GM19035 (cell line): ENCODE measurements around the gene SYP.
"Not testable (repeated sequence)": the region's sequence is repeated elsewhere in the genome, so short reads cannot be mapped to it uniquely, and the experiment has no call there.

Experiments used
- ATAC-seq: cut with Tn5 transposase; IDR thresholded peaks from one replicate; pipeline ENCODE4 v1.9.1; 2021; ENCODE audit not compliant: unreplicated experiment

Gene SYP

GRCh38 chrX:49190821-49191573 is 9.0 kb downstream of the SYP start:
- peak; percentile 86 for ATAC-seq

- no peak for ATAC-seq
Measured at GRCh38 chrX:49189606-49190005, 10.4 kb downstream of the SYP start.

- no peak for ATAC-seq
Measured at GRCh38 chrX:49188468-49189076, 11.4 kb downstream of the SYP start.

GRCh38 chrX:49187526-49187925 is 12.5 kb downstream of the SYP start:
- no peak for ATAC-seq

- no peak for ATAC-seq
Measured at GRCh38 chrX:49187028-49187394, 13.0 kb downstream of the SYP start.

- ATAC-seq = peak; percentile 32
Measured at GRCh38 chrX:49186125-49187027, 13.6 kb downstream of the SYP start, which contains the start of gene PRICKLE3. PRICKLE3 (minus strand) TSS chrX:49186373; CDS start chrX:49186297, 76 bp downstream.

GRCh38 chrX:49184294-49185281 is 15.4 kb downstream of the SYP start:
- ATAC-seq = peak; percentile 54

GRCh38 chrX:49183701-49184281 is 16.2 kb downstream of the SYP start:
- no peak for ATAC-seq

GRCh38 chrX:49179358-49179757 is 20.6 kb downstream of the SYP start:
- no peak for ATAC-seq

- ATAC-seq = no peak
Measured at GRCh38 chrX:49178537-49178936, 21.5 kb downstream of the SYP start.

GRCh38 chrX:49177873-49178480 is 22.0 kb downstream of the SYP start:
- no peak for ATAC-seq

GRCh38 chrX:49177338-49177833 is 22.6 kb downstream of the SYP start:
- no peak for ATAC-seq

- no peak for ATAC-seq
Measured at GRCh38 chrX:49176421-49177326, 23.3 kb downstream of the SYP start.

- no peak for ATAC-seq
Measured at GRCh38 chrX:49175435-49176274, 24.3 kb downstream of the SYP start.

- no peak for ATAC-seq
Measured at GRCh38 chrX:49174723-49175122, 25.3 kb downstream of the SYP start.

GRCh38 chrX:49173544-49173943 is 26.4 kb downstream of the SYP start:
- ATAC-seq = not testable (repeated sequence)

GRCh38 chrX:49172280-49172780 is 27.7 kb downstream of the SYP start:
- ATAC-seq = peak; percentile 71
